ENCODE results near the gene RALY. TPM values are rescaled to one million over a fixed set of nuclear protein-coding genes. Genes with fewer than 3 reads are reported as not detected.

RALY gene
- total and polyA plus RNA-seq, 11 donors: 99.2 to 210 (median 106) TPM

DNA sequence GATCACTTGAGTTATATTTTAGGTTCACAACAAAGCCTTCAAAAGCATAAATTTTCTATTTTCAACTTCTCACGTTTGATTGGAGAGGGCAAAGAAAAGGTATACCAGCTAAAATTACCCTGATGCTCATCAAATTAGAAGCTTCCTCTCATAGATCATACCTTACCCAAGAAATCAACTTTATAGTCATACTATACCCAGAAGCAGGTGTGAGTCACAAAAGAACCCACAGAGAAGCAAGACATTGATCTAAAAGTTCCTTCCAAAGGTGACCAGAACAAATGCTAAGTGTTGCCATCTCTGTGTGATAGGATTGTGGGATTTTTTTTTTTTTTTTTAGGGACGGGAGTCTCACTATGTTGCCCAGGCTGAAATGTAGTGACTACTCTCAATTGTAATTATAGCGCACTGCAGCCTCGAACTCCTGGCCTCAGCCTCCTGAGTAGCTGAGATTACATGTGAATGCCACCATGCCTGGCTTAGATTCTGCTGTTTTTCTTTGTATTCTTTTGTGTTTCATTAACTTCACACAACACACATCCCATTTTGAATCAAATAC, 115.0 kb downstream of the RALY start:
- intact Hi-C loops (cut with DNase I): no loop called here
- peaks cover 3 to 81% (median 38%) of the 10 kb centered on the region in 12 donors for H3K4me1 ChIP-seq

DNA sequence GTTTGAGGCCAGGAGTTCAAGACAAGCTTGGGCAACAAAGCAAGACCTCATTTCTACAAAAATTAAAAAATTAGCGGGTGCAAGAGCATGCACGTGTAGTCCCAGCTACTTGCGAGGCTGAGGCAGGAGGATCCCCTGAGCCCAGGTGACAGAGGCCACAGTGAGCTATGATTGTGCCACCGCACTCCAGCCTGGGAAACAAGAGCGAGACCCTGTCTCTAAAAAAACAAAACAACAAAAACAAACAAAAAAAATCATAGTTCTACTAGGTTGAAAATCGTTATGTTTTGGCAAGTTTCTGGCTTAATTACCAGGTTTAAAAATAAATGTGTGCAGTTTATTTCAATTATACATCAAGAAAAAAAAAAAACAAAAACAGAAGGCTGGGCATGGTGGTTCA, 115.7 kb downstream of the RALY start:
- Histone ChIP-seq H3K4me3 (no peak overlapping the region), H3K27ac (no peak overlapping the region), H3K4me1 (peaks cover 3 to 74% (median 38%) of the 10 kb centered on the region in 12 donors), H3K9me3 (no peaks in the 10 kb centered on the region), H3K27me3 (no peaks in the 10 kb centered on the region), H3K36me3 (peaks cover 0 to 36% (median 25%) of the 10 kb centered on the region in 9 donors)
- no peak for ATAC-seq
- intact Hi-C loops (cut with DNase I): no loop called here
- 90 to 96% (median 92%) methylated on average over 6 of the region's 6 CpGs for WGBS, 4 donors
- no peak for TF ChIP-seq POLR2A (IDR thresholded peaks at IDR 0.05)
- TF ChIP-seq, protein P1, sequence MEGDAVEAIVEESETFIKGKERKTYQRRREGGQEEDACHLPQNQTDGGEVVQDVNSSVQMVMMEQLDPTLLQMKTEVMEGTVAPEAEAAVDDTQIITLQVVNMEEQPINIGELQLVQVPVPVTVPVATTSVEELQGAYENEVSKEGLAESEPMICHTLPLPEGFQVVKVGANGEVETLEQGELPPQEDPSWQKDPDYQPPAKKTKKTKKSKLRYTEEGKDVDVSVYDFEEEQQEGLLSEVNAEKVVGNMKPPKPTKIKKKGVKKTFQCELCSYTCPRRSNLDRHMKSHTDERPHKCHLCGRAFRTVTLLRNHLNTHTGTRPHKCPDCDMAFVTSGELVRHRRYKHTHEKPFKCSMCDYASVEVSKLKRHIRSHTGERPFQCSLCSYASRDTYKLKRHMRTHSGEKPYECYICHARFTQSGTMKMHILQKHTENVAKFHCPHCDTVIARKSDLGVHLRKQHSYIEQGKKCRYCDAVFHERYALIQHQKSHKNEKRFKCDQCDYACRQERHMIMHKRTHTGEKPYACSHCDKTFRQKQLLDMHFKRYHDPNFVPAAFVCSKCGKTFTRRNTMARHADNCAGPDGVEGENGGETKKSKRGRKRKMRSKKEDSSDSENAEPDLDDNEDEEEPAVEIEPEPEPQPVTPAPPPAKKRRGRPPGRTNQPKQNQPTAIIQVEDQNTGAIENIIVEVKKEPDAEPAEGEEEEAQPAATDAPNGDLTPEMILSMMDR (IDR thresholded peaks at IDR 0.05): no peak
- no peak for DNase-seq

More for the DNA sequence above, 115.0 kb downstream of the RALY start:
- no peaks in the 10 kb centered on the region for H3K9me3 ChIP-seq
- DNase-seq (no peak), ATAC-seq (no peak)
- no peak overlapping the region for H3K27ac ChIP-seq
- TF ChIP-seq, protein P1 (IDR thresholded peaks at IDR 0.05): no peak
- no peak for TF ChIP-seq POLR2A (IDR thresholded peaks at IDR 0.05)
- H3K36me3 ChIP-seq: peaks cover 0 to 44% (median 32%) of the 10 kb centered on the region in 9 donors
- H3K4me3 ChIP-seq: no peak overlapping the region
- no peaks in the 10 kb centered on the region for H3K27me3 ChIP-seq
- 78 to 84% (median 81%) methylated on average over 4 of the region's 4 CpGs for WGBS, 4 donors

DNA sequence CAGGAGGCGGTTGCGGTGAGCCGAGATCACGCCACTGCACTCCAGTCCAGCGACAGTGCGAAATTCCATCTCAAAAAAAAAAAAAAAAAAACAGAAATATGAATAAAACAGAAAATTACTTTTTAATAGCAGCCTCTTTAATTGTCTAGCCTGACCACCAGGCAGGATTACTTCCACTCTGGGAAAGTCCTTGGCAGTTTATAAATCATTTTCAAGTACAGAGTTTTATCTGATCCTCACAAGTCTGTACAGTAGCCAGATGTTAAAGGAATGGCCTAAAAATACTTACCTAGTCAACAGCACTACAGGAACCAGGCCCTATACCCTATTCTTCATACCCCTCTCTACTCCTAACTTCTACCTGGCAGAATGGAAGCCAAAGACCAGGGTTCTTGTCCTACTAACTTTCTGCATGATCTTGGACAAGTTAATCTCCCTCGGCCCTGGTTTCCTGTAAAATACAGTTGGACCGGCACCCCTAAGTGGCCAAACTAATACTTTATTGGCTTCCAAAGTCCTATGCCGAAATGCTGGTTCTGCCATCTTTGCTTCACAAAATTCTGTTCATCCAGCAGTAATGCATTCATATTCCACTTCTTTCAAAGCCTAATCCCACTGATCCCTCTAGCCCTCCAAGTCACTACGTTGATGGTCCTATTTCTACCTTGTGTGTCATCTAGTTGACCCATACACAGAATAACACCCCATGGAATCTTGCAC, 116.5 kb downstream of the RALY start:
- 72 to 85% (median 79%) methylated on average over 10 of the region's 10 CpGs for WGBS, 4 donors
- TF ChIP-seq, protein P1 (IDR thresholded peaks at IDR 0.05): no peak
- TF ChIP-seq POLR2A (IDR thresholded peaks at IDR 0.05): no peak
- DNase-seq (no peak), ATAC-seq (no peak)
- peak overlapping the region in 10 of 12 donors; percentile 63 to 99 (median 88) for H3K4me3 ChIP-seq
- H3K9me3 ChIP-seq: no peaks in the 10 kb centered on the region
- intact Hi-C loops (cut with DNase I): loop anchor here in 1 of 10 donors (5.0 kb wide), 1 partner anchor 118 kb away; the partner anchor contains the start of gene RALY
- H3K4me1 ChIP-seq: peaks cover 3 to 67% (median 38%) of the 10 kb centered on the region in 12 donors
- H3K36me3 ChIP-seq: peaks cover 0 to 29% (median 17%) of the 10 kb centered on the region in 9 donors
- peak overlapping the region in 3 of 12 donors; percentile 94 to 97 (median 97) for H3K27ac ChIP-seq
- no peaks in the 10 kb centered on the region for H3K27me3 ChIP-seq

Measured in heart left ventricle (tissue), 16 donors.